ENCODE measurements around the gene P2RY2. TPM values are rescaled to one million over a fixed set of nuclear protein-coding genes. Genes with fewer than 3 reads are reported as not detected.

P2RY2 gene
- total and polyA plus RNA-seq, 4 donors = 1.8 to 3.7 (median 2.2) TPM

DNA sequence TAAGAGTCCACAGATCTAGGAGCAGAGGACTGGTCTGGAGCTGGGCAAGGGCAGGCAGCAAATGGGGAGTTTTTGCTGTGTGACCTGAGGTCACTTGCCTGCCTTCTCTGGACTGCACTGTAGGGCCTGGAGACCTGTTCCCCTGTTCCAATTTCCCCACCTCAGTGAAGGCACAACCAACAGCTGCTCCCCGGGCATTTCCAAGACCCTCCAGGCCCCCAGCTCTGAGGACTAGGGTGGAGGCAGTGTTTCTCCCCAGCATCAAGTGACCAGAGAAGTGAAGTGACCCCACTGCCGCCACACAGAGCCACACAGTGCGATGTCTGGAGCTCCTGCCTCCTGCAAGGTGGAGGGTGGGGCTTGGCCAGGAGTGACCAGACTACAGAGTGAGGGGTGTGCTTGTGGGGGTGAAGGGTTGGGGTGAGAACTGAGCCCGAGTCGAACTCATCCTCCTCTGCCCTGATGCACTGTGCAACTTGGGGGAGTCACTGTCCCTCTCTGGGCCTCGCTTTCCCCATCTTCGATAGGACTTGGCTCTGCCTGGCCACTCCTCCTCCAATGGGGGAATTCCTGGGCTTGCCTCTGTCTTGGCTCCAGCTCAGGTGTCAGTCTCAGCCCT, 21.6 kb downstream of the P2RY2 start:
- no peak overlapping the region for H3K9ac ChIP-seq (ENCODE audit: low read depth in 1 of 2, low read length in 2 of 2)
- H3K4me3 ChIP-seq (ENCODE audit: low read depth in 1 of 3, low read length in 3 of 3) = no peak overlapping the region
- no peak for TF ChIP-seq MAX (IDR thresholded peaks at IDR 0.05)
- TF ChIP-seq, protein P1, sequence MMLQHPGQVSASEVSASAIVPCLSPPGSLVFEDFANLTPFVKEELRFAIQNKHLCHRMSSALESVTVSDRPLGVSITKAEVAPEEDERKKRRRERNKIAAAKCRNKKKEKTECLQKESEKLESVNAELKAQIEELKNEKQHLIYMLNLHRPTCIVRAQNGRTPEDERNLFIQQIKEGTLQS (IDR thresholded peaks at IDR 0.05) = no peak
- no peak for TF ChIP-seq SP1 (IDR thresholded peaks at IDR 0.05)
- TF ChIP-seq, protein P2, sequence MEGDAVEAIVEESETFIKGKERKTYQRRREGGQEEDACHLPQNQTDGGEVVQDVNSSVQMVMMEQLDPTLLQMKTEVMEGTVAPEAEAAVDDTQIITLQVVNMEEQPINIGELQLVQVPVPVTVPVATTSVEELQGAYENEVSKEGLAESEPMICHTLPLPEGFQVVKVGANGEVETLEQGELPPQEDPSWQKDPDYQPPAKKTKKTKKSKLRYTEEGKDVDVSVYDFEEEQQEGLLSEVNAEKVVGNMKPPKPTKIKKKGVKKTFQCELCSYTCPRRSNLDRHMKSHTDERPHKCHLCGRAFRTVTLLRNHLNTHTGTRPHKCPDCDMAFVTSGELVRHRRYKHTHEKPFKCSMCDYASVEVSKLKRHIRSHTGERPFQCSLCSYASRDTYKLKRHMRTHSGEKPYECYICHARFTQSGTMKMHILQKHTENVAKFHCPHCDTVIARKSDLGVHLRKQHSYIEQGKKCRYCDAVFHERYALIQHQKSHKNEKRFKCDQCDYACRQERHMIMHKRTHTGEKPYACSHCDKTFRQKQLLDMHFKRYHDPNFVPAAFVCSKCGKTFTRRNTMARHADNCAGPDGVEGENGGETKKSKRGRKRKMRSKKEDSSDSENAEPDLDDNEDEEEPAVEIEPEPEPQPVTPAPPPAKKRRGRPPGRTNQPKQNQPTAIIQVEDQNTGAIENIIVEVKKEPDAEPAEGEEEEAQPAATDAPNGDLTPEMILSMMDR (IDR thresholded peaks at IDR 0.05; ENCODE audit: low read depth, low read length, missing input control) = no peak
- TF ChIP-seq JUND (IDR thresholded peaks at IDR 0.05) = no peak
- TF ChIP-seq YY1 (IDR thresholded peaks at IDR 0.05) = no peak
- TF ChIP-seq REST (IDR thresholded peaks at IDR 0.05) = no peak
- peaks cover 0 to 10% (median 4%) of the 10 kb centered on the region in 4 donors for H3K4me1 ChIP-seq (ENCODE audit: control insufficient read depth in 4 of 4, insufficient read depth in 4 of 4, low read length in 3 of 4)
- H3K9me3 ChIP-seq (ENCODE audit: control insufficient read depth in 4 of 4, low read length in 3 of 4) = no peaks in the 10 kb centered on the region
- no peaks in the 10 kb centered on the region for H3K36me3 ChIP-seq (ENCODE audit: control insufficient read depth in 4 of 4, insufficient read depth in 3 of 4, low read depth in 1 of 4, low read length in 3 of 4)
- no peak overlapping the region for H3K27ac ChIP-seq (ENCODE audit: low read depth in 1 of 2, low read length in 2 of 2)
- H3K27me3 ChIP-seq (ENCODE audit: control insufficient read depth in 4 of 4, insufficient read depth in 4 of 4, low read length in 3 of 4) = no peaks in the 10 kb centered on the region
- WGBS = 89% methylated on average over 7 of the region's 7 CpGs
- DNase-seq (ENCODE audit: low spot score) = no peak

- WGBS = 73% methylated on average over 4 of the region's 4 CpGs
- no peaks in the 10 kb centered on the region for H3K27me3 ChIP-seq (ENCODE audit: control insufficient read depth in 4 of 4, insufficient read depth in 4 of 4, low read length in 3 of 4)
- no peaks in the 10 kb centered on the region for H3K36me3 ChIP-seq (ENCODE audit: control insufficient read depth in 4 of 4, insufficient read depth in 3 of 4, low read depth in 1 of 4, low read length in 3 of 4)
- peak; percentile 53 for TF ChIP-seq NR2F2 (IDR thresholded peaks at IDR 0.05)
- no peak for TF ChIP-seq SP1 (IDR thresholded peaks at IDR 0.05)
- no peak overlapping the region for H3K27ac ChIP-seq (ENCODE audit: low read depth in 1 of 2, low read length in 2 of 2)
- H3K9me3 ChIP-seq (ENCODE audit: control insufficient read depth in 4 of 4, low read length in 3 of 4) = no peaks in the 10 kb centered on the region
- peaks cover 0 to 4% (median 1%) of the 10 kb centered on the region in 4 donors for H3K4me1 ChIP-seq (ENCODE audit: control insufficient read depth in 4 of 4, insufficient read depth in 4 of 4, low read length in 3 of 4)
- no peak for DNase-seq (ENCODE audit: low spot score)
- no peak overlapping the region for H3K9ac ChIP-seq (ENCODE audit: low read depth in 1 of 2, low read length in 2 of 2)
- no peak overlapping the region for H3K4me3 ChIP-seq (ENCODE audit: low read depth in 1 of 3, low read length in 3 of 3)
These were observed 22.2 kb downstream of the P2RY2 start for GRCh38 chr11:73240190-73240781.

DNA sequence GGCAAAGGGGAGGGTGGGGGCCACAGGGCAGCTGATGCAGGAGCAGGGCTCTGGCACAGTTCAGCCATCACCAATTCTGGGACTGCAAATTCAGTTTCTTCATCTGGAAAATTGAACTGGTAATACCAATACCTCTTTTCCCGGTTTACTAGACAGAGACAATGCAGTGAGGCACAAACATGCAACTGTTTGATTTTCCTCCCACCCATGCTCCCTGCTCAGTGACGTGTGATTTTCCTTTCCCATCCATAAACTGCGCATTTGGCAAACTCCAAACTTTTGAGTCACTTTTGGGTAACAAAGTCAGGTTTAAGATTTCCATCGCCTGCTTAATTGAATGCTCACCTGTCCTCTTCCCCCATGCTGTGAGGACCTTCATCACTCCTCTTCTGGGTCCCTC, 23.2 kb downstream of the P2RY2 start:
- Histone ChIP-seq H3K9me3 (ENCODE audit: control insufficient read depth in 4 of 4, low read length in 3 of 4) (no peaks in the 10 kb centered on the region), H3K36me3 (ENCODE audit: control insufficient read depth in 4 of 4, insufficient read depth in 3 of 4, low read depth in 1 of 4, low read length in 3 of 4) (no peaks in the 10 kb centered on the region), H3K9ac (ENCODE audit: low read depth in 1 of 2, low read length in 2 of 2) (no peak overlapping the region), H3K27ac (ENCODE audit: low read depth in 1 of 2, low read length in 2 of 2) (no peak overlapping the region), H3K27me3 (ENCODE audit: control insufficient read depth in 4 of 4, insufficient read depth in 4 of 4, low read length in 3 of 4) (no peaks in the 10 kb centered on the region), H3K4me1 (ENCODE audit: control insufficient read depth in 4 of 4, insufficient read depth in 4 of 4, low read length in 3 of 4) (no peaks in the 10 kb centered on the region), H3K4me3 (ENCODE audit: low read depth in 1 of 3, low read length in 3 of 3) (no peak overlapping the region)
- DNase-seq (ENCODE audit: low spot score) = no peak
- 94% methylated on average over 4 of the region's 4 CpGs for WGBS
- no peak for TF ChIP-seq SP1 (IDR thresholded peaks at IDR 0.05)
- TF ChIP-seq RXRA (IDR thresholded peaks at IDR 0.05) = no peak
- no peak for TF ChIP-seq HNF4A (conservative IDR thresholded peaks at IDR 0.05)
- TF ChIP-seq, protein P1 (IDR thresholded peaks at IDR 0.05) = no peak
- no peak for TF ChIP-seq FOXA2 (IDR thresholded peaks at IDR 0.05)
- TF ChIP-seq ZBTB33 (IDR thresholded peaks at IDR 0.05) = no peak
- TF ChIP-seq JUND (IDR thresholded peaks at IDR 0.05) = no peak
- TF ChIP-seq TAF1 (conservative IDR thresholded peaks at IDR 0.05) = no peak
- TF ChIP-seq FOXA1 (IDR thresholded peaks at IDR 0.05) = no peak

Data from liver (tissue), 9 donors.